HG02642 (cell line): Measurements from ENCODE around the gene SEPTIN3.
A peak's percentile ranks its signal among the peaks of the same experiment; 100 is the strongest.

Source experiments
- ATAC-seq: cut with Tn5 transposase; IDR thresholded peaks from one replicate; pipeline ENCODE4 v1.9.1; 2021; ENCODE audit warnings: mild to moderate bottlenecking; ENCODE audit not compliant: unreplicated experiment, poor library complexity

SEPTIN3 gene

DNA sequence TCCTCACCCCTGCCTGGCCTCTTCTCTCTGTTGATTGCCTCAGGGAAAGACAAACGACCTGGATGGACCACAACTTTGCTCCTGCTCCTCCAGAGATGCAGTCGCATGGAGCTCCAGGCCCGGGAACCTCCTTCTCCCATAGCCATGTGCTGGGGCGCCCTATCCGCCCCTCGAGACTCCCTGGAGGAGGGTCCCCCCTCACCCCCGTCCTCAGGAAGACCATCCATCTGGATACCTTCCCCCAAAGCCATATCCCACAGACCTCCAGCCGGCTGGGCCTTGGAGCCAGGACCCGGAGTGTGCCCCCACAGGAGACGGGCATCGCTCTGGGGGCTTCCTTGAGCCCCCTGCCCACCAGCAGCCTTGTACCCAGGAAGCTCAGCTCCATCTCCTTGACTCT is 2.2 kb downstream of the SEPTIN3 start:
- no peak for ATAC-seq

DNA sequence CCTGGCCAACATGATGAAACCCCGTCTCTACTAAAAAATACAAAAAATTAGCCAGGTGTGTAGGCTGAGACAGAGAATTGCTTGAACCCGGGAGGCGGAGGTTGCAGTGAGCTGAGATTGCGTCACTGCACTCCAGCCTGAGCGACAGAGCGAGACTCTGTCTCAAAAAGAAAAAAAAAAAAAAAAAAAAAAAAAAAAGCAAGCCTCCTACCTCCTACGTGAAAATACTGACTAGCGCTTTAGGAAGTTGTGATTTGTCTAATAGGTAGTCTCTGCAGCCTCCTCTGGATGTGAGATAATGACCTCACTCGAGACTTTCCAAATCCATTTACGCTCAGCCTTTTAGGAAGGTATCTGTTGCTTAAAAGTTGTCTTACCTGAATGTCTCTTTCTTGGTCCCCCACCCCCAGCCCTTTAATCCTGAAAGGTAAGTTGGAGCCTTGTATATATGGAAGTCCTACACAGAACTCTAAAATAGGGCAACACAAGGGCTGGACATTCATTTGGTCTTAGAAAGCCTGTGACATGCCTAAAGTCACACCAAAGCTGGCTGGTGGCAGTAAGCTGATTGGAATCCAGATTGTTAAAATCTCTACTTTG is 5.5 kb downstream of the SEPTIN3 start:
- ATAC-seq, result no peak

DNA sequence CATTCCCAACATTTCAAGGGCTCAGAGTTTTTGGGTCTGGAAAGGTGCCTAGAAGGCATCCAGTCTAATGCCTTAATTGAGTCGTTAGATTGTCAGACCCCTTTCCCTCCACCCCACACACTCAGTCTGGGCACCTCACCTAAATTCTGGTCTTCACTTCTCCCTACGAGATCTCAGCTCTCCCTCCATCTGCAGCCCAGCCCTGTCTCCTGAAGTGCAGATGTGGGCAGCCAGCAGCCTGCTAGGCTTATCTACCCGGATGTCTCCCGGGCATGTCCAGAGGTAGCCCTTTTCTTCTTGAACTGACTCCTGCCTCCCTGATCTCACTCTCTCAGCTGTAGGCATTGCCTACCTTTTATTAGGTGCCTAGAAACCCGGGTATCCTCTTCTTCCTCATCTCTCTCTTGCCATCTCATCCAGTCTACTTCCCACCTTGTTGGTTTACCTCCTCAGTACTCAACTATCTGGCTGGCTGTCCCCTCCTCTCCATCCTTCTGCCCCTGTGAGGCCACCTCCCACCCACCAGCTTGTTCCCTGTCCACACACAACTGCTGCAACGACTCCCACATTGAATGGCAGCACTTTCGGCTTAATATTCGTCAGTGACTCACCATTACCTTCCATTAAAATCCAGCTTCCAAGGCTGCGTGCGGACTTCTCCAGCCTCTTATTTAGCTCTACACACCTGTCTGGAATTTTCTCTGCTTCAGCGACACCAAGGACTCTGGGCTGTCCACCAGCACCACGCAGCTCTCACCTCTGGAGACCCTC is 6.2 kb downstream of the SEPTIN3 start:
- no peak for ATAC-seq

DNA sequence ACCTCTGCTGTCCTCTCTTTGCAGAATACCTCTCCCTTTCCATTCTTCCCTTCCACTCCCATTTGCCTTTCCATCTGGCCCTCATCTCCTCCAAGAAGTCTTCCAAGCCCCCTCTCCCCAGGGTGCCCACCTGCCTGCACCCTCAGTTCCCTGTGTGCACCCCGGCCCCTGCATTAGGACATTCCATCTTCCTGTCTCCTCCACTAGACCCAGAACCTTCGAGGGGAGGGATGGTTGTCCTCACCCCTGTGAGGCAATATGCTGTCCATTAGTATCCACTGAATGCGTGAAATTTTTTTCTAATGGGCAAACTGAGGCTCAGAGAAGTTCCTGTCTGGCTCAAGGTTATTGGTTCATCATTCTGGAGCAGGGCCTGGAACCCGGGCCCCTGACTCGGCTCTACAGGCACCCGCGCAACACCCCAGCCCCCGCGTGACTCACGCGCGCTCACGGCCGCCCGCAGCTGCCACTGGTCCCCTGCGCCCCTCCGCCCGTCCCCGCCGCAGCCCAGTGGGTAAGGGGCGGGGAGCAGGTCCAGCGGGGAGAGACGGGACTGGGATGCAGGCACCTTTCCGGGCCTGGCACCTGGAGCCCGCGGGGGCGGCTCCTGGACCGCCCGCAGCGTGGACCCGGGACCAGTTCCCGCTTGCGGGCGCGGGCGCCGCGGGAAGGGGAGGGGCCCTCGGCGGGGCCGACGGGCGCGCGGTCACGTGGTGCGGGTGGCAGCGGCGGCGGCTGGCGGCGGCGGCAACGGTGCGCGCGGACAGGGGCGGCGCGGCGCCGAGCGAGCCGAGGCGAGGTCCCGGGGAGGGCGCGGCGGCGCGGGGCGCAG is 7.0 kb downstream of the SEPTIN3 start:
- peak; percentile 47 for ATAC-seq

DNA sequence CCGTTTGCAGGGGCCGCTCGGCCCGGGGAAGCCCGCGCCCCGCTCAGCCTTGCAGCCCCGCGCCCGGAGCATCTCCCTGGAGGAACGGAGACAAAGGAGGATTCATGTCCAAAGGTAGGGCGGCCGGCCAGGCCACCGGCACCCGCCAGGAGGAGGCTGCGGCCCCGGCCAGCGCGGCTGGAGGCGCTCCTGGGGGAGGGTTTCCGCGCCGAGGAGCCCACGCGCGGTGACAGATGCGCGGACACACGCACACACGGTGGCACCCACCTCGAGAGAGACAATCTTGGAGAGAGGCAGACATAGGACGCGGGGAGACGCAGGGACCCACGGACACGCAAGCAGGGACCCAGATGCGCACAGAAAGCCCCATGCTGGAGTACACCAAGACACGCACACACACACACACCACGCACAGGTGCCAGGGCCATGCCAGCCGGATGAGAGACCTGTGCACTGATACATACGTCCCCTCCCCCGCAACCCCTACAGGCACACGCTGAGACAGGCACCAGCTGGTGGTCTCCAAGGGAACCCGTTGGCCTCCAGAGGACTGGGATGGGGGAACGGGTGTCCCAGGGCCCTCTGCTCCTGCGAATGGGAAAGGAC is 7.8 kb downstream of the SEPTIN3 start:
- peak; percentile 12 for ATAC-seq

DNA sequence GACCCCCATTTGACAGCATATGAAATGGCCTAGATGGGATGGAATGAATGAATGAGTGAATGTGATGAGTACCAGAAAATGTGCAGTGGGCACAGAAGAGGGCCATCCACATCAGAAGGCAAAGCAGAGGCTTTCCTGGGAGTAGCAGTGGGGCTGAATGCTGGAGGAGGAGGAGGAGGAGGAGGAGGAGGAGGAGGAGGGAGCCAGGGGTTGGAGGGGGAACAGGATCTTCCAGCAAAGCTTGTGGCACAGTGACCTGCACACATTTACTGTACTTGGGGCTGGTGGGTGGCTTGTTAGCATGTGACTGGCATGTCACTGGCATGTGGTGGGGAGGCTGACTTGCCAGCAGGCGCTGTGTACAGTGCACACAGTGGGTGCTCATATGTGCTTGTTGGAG is 9.5 kb downstream of the SEPTIN3 start:
- no peak for ATAC-seq

DNA sequence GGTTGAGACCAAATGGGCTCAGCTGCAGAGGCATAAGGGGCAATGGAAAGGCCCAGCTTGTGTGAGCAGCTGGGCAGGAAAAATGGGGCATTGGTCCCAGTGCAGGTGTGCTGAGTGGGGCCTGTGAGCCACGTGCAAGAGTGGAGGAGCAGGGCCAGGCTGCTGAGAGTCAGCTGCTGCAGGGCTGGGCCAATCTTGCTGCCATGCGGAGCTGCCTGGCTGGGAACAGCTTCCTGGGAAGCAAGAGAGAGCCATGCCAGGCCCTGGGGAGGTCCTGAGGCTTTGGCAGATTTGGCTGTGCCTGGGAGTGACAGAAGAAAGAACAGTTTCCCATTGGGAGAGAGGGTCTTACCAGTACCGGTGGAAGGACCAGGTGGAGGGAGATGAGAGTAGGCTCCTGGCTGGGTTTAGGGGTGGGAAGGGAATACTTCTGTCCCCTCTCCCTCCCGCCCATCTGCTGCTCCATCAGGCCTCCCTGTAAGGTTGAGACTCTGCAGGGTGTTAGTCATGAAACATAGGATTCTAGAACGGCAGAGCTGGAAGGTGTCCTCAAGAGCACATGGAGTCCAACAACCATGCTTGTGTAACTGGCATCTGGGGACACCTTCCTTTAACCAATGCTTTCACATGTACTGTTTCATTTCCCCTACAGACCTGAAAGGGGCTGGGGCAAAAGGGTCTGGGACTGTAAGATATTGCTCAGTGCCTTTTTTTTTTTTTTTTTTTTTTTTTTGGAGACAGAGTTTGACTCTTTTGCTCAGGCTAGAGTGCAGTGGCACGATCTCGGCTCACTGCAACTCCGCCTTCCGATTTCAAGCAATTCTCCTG is 10.4 kb downstream of the SEPTIN3 start:
- no peak for ATAC-seq

DNA sequence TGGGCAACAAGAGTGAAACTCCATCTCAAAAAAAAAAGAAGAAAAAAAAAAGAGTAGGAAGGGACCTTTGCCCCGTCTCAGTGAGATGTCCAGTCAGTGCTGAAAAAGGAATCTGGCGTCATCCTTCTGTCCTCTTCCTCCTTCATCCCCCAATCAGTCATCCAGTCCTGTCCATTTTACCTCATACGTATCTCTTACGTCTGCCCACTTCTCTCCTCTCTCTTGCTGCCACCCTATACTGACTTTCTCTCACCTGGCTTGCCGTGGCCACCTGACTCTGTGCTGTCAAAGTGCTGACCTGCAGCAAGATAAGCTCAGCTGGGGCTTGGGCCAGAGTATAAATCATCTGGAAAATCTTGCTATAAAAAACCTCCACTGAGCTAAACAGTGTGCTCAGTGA is 13.6 kb downstream of the SEPTIN3 start:
- ATAC-seq, result no peak

DNA sequence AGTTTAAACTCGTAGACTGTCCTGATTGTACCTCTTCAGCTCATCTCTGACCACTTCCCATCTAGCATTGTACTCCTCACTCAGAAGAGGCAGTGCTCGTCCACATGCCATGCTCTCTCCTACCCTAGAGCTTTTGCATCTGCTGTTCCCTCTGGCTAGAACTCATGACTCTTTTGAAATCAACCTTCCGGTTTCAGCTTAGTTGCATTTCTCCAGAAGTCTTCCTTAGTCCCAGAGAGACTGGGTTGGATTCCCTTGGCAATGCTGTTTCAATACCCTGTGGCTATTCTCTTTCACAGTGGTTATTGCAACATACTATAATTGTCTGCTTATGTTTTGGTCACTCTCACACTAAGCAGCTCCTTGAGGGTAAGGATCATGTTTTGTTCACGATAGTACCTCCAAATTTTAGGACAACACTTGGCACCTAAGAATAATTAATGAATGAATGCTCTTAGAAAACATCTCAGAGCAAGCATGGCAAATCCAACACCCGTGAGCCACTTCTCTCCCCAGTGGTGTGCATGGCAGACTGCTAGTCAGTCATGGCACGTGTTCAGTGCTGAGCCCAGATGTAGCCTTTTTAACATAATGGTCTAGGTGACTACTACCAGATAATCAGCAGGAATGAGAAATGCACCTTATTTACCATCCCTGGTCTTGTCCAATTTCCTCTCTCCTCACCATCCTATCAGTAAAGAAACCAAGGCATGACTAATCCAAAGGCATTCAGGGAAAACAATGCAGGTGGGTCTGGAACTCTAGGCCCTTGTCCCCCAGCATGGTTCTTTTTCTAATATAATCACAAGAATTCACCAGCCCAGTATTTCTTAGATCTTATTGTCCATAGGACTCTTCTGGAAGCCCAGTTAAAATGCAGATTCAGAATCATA is 14.5 kb downstream of the SEPTIN3 start:
- ATAC-seq, result no peak

DNA sequence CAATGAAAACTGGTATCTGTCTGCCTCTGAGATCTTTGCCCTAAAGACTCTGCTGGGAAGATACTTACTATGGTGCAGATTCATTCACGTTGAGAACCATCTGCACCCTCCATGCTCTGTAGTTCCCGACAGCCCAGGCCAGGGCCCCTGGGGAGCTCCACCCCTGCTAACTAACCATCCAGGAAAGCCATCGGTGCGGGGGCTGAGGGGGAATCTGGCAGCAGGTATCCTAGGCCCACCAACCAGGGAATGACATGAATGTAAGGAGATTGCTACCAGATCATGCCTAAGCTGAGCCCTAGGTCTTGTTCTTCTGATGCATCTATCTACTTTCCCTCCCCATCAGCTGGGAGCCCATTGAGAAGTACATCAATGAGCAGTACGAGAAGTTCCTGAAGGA is 18.0 kb downstream of the SEPTIN3 start:
- ATAC-seq, result no peak

DNA sequence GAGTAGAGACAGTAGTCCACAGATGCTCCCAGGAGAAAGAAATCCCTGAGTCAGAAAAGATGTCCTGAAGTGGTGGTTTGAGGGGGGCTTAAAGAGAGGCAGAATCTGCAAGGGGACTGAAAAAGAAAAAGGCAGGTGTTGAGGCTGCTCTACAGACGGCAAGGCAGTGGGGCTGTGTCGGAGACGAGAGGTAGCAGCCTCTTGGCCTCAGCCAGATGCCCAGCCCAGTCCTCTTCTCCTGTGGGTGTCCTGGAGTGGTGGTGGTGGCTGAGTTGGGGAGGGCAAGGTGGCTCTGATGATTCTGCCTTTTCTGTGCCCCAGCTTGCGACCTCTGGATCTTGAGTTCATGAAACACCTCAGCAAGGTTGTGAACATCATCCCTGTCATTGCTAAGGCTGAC is 20.0 kb downstream of the SEPTIN3 start:
- no peak for ATAC-seq

DNA sequence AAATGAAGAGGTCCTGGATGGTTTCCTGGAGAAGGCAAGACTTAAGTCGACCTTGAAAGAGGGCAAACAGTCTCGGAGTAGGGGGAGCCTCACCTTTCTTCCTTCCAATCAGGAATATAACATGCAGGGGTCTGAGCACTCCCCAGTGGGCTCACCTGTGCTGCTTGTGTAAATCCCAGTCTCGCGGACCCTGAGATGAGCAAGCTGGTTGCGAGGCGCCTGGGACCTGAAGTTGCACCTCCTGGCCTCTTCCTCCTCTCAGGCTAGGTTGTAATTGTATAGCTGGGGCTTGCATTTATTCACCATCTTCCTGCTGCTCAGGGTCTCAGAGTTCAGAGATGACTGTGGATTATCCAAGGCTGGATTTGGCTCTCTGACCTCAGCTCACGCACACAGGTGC is 21.9 kb downstream of the SEPTIN3 start:
- ATAC-seq, result no peak

DNA sequence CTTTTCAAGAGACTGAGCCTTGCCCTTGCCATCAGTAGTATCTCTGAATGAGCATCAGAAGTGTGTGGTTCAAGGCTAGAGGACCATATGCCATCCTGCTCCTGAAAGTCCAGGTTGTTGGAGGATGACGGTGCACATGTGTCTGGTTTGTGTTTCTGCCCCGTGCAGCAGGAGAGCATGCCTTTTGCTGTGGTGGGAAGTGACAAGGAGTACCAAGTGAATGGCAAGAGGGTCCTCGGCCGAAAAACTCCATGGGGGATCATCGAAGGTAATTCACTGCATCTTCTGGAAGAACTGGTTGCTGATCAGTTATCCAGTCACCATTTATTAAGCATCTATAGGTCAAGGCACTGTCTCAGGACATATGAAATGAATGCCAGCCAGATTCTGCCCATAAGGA is 23.3 kb downstream of the SEPTIN3 start:
- ATAC-seq, result no peak

DNA sequence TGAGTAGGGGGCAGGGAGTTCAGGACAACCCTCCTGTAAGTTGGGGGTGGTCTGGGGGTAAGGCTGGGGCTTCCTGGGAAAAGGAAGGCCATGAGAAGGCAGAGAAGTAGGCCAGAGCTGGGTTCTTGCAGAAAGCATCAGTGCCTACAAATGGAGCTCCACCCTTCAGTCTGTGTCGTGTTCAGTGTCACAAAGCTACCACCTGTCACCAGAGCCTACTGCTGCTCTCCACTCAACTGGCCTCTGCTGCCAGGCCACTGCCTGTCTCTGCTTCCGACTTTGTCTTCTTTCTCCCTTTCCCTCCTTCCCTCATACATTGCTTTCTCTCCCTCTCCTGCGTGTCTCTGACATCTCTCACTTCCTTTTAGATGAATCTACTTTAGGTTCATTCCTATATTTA is 26.0 kb downstream of the SEPTIN3 start:
- ATAC-seq, result no peak

DNA sequence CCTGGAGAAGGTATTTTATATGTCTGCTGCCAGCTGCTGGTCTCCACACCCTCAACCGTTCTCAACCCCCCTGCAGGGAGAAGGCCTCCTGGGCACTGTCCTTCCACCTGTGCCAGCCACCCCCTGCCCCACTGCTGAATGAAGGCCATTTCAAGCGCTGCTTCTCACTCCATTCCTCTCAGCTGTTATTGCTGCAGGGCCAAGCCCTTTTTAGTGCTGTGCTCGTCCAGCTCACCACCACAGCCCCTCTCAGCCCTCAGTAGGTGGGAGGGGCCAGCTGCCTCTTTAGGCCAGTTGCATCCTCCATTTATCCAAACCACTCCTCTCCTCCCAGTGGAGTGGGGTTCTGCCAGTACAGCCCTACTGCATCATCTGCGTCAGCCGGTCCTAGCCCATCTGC is 27.6 kb downstream of the SEPTIN3 start:
- no peak for ATAC-seq

DNA sequence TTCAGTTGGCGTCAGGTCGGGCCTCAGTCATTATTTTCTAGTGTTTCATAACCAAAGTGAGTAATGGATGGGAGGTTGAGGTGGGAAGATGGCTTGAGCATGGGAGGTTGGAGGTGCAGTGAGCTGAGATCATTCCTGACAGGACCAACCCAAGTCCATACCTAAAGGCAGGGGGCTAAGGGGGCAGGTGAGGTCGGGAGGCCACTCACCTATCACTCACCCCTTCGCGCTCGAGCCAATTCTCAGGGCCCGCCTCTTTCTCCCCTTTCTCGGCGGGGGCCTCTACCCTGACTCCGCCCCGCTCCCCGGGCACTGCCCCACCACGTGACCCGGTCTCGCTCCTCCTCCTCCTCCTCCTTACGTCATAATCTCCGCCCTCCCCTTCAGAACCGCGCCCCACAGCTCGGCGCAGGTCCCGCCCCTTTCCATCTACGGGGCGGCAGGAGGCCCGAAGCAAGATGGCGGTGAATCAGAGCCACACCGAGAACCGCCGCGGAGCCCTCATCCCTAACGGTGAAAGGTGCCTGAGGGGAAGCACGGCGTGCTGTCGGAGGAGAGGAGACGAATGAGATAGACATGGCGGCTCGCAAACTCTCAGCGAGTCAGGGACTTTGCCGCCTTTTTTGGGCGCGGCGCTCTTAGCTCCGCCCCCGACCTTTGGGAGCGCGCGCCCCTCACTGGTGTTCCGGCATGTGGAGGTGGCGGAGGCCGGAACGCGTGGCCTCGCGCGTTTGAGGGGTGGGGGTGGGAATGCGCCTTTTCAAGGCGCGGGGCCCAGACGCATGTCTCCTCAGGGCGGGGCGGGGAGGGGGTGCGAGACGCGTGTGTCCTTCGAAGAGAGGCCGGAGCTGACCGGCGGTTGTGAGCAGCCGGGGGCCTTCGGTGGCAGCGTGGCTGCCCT is 29.4 kb downstream of the SEPTIN3 start, which contains the start of gene WBP2NL:
Gene WBP2NL, plus strand, starts transcription at position 428 of the 901 bp plus-strand sequence. Its CDS starts 31 bp downstream, at position 459.
- peak; percentile 91 for ATAC-seq

DNA sequence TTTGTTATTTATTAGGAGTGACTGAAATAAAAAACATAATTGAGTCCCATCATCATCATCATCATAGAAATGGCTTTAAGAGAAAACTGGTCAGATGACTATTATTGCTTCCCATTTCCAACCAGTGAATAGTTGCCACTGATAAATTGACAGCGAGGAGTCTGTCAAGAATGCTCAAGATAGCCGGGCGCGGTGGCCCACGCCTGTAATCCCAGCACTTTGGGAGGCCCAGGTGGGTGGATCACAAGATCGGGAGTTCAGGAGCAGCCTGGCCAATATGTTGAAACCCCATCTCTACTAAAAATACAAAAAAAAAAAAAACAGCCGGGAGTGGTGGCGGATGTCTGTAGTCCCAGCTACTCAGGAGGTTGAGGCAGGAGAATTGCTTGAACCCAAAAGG is 31.2 kb downstream of the SEPTIN3 start:
- ATAC-seq, result no peak

DNA sequence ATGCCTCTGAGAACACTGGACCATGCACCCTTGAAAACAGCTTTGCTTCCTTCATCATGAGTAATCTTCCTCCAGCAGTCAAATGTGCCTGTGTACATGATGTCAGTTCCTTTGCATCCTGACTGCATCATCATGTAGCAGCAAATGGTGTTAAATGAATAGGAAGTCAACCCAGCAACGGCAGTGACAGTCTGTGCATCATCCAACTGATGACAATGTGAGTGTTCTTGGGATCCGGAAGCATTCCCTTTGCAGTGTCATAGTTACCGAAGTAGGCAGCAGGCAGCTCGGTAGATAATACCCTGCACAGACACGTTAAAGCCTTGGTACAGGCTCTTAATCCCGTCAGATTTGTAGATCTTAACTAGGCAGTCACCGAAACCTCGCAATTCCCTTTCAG is 31.9 kb downstream of the SEPTIN3 start:
- ATAC-seq, result no peak
